ENCODE measurements around the gene PMEL. TPM values are rescaled to one million over a fixed set of nuclear protein-coding genes. Genes with fewer than 3 reads are reported as not detected.

PMEL gene
- total and polyA plus RNA-seq, 9 of the 15 experiments (the other 6 are each of a cell fraction or from before 2014, with no cell fraction given), result 0.36 to 2.0 (median 0.98) TPM

- TF ChIP-seq, protein P1, sequence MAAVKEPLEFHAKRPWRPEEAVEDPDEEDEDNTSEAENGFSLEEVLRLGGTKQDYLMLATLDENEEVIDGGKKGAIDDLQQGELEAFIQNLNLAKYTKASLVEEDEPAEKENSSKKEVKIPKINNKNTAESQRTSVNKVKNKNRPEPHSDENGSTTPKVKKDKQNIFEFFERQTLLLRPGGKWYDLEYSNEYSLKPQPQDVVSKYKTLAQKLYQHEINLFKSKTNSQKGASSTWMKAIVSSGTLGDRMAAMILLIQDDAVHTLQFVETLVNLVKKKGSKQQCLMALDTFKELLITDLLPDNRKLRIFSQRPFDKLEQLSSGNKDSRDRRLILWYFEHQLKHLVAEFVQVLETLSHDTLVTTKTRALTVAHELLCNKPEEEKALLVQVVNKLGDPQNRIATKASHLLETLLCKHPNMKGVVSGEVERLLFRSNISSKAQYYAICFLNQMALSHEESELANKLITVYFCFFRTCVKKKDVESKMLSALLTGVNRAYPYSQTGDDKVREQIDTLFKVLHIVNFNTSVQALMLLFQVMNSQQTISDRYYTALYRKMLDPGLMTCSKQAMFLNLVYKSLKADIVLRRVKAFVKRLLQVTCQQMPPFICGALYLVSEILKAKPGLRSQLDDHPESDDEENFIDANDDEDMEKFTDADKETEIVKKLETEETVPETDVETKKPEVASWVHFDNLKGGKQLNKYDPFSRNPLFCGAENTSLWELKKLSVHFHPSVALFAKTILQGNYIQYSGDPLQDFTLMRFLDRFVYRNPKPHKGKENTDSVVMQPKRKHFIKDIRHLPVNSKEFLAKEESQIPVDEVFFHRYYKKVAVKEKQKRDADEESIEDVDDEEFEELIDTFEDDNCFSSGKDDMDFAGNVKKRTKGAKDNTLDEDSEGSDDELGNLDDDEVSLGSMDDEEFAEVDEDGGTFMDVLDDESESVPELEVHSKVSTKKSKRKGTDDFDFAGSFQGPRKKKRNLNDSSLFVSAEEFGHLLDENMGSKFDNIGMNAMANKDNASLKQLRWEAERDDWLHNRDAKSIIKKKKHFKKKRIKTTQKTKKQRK (IDR thresholded peaks at IDR 0.05; ENCODE audit: borderline replicate concordance, low read depth, low read length), result no peak
- TF ChIP-seq SNRNP70 (optimal IDR thresholded peaks at IDR 0.05; ENCODE audit: low read depth, low read length), result no peak
- TF ChIP-seq, protein P2, sequence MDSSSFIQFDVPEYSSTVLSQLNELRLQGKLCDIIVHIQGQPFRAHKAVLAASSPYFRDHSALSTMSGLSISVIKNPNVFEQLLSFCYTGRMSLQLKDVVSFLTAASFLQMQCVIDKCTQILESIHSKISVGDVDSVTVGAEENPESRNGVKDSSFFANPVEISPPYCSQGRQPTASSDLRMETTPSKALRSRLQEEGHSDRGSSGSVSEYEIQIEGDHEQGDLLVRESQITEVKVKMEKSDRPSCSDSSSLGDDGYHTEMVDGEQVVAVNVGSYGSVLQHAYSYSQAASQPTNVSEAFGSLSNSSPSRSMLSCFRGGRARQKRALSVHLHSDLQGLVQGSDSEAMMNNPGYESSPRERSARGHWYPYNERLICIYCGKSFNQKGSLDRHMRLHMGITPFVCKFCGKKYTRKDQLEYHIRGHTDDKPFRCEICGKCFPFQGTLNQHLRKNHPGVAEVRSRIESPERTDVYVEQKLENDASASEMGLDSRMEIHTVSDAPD (CRISPR knock-in tag; IDR thresholded peaks at IDR 0.05), result no peak
- TF ChIP-seq RCOR1 (IDR thresholded peaks at IDR 0.05; ENCODE audit: borderline replicate concordance in 1 of 2, low read depth in 2 of 2, low read length in 2 of 2), result no peak; a peak in 1 of 4 replicates
- no peak for TF ChIP-seq BACH1 (tag; IDR thresholded peaks at IDR 0.05)
- no peak for TF ChIP-seq ZSCAN32 (CRISPR knock-in tag; IDR thresholded peaks at IDR 0.05)
- no peak for TF ChIP-seq DIDO1 (tag; IDR thresholded peaks at IDR 0.05; ENCODE audit: low read depth)
- TF ChIP-seq, protein P3, sequence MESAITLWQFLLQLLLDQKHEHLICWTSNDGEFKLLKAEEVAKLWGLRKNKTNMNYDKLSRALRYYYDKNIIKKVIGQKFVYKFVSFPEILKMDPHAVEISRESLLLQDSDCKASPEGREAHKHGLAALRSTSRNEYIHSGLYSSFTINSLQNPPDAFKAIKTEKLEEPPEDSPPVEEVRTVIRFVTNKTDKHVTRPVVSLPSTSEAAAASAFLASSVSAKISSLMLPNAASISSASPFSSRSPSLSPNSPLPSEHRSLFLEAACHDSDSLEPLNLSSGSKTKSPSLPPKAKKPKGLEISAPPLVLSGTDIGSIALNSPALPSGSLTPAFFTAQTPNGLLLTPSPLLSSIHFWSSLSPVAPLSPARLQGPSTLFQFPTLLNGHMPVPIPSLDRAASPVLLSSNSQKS (CRISPR knock-in tag; IDR thresholded peaks at IDR 0.05), result no peak
- TF ChIP-seq IFI16 (CRISPR knock-in tag; IDR thresholded peaks at IDR 0.05), result no peak
- no peak for TF ChIP-seq NCOA2 (IDR thresholded peaks at IDR 0.05; ENCODE audit: partially characterized antibody in 2 of 2)
- no peak for TF ChIP-seq NR0B1 (IDR thresholded peaks at IDR 0.05; ENCODE audit: partially characterized antibody)
- TF ChIP-seq FOXA1 (IDR thresholded peaks at IDR 0.05; ENCODE audit: borderline replicate concordance), result no peak
- TF ChIP-seq HDAC8 (tag; IDR thresholded peaks at IDR 0.05), result no peak
- TF ChIP-seq GATAD2B (IDR thresholded peaks at IDR 0.05; ENCODE audit: borderline replicate concordance), result no peak
- no peak; the same call in 1 of the 2 replicates for TF ChIP-seq ZC3H4 (CRISPR knock-in tag; IDR thresholded peaks at IDR 0.05; ENCODE audit: borderline replicate concordance)
- TF ChIP-seq BHLHE40 (IDR thresholded peaks at IDR 0.05; ENCODE audit: low read length), result no peak
- TF ChIP-seq PTRF (tag; IDR thresholded peaks at IDR 0.05), result no peak
- no peak for TF ChIP-seq TCF7L2 (IDR thresholded peaks at IDR 0.05; ENCODE audit: low read depth, low read length)
- no peak for TF ChIP-seq TCF7 (IDR thresholded peaks at IDR 0.05; ENCODE audit: borderline replicate concordance)
- peak; percentile 93 for TF ChIP-seq POLR2G (IDR thresholded peaks at IDR 0.05; ENCODE audit: low read depth, low read length)
- peak; percentile 86 for TF ChIP-seq NFIC (IDR thresholded peaks at IDR 0.05)
These were observed 38.0 kb downstream of the PMEL start, which contains the start of gene PYM1 (continued) for GRCh38 chr12:55927588-55928502.
